SU-DHL-6 (cell line): ENCODE measurements around the gene DNAJC12.

Source experiments
- H2AFZ ChIP-seq: fragments of 200-600 bp; sonication (generic); 2 replicates; pipeline ENCODE4 v1.6.1; 2014; ENCODE audit warnings: low read depth, mild to moderate bottlenecking, moderate library complexity, mixed read lengths, antibody characterized with exemption, low read length; ENCODE audit not compliant: severe bottlenecking
- H3F3A ChIP-seq: fragments of 200-600 bp; shearing (Covaris generic); 2 replicates; pipeline ENCODE4 v1.6.0; 2016; ENCODE audit warnings: antibody characterized with exemption, mild to moderate bottlenecking; ENCODE audit not compliant: insufficient read depth
- H3K27ac ChIP-seq: fragments of 200-600 bp; sonication (generic); 2 replicates; pipeline ENCODE4 v1.5.1; 2016; ENCODE audit warnings: low read depth, mild to moderate bottlenecking, low read length, moderate library complexity, mixed read lengths
- H3K27me3 ChIP-seq: fragments of 200-600 bp; sonication (generic), shearing (Covaris generic); 2 replicates; pipeline ENCODE4 v1.6.0; 2014; ENCODE audit warnings: mild to moderate bottlenecking, low read length
- H3K36me3 ChIP-seq: fragments of 200-600 bp; sonication (generic); 2 replicates; pipeline ENCODE4 v1.6.1; 2014; ENCODE audit warnings: mild to moderate bottlenecking, low read length, mixed read lengths
- H3K4me2 ChIP-seq: fragments of 300-600, 200-600 bp; shearing (Covaris generic), sonication (generic); 2 replicates; pipeline ENCODE4 v1.6.0; 2014; ENCODE audit warnings: low read length, low read depth, mild to moderate bottlenecking; ENCODE audit not compliant: poor library complexity, severe bottlenecking
- H3K4me3 ChIP-seq: fragments of 200-600 bp; sonication (generic); 2 replicates; pipeline ENCODE4 v1.5.1; 2014; ENCODE audit warnings: antibody characterized with exemption, low read length, mild to moderate bottlenecking, mixed read lengths; ENCODE audit not compliant: insufficient read depth, poor library complexity, severe bottlenecking
- H3K79me2 ChIP-seq: fragments of 200-600 bp; sonication (generic); 2 replicates; pipeline ENCODE4 v1.6.1; 2014; ENCODE audit warnings: mild to moderate bottlenecking, low read length, moderate library complexity; ENCODE audit not compliant: insufficient read depth
- H3K9ac ChIP-seq: fragments of 200-600 bp; sonication (generic); 2 replicates; pipeline ENCODE4 v1.7.0; 2014; ENCODE audit warnings: mild to moderate bottlenecking, low read length
- H3K9me2 ChIP-seq: fragments of 200-600 bp; sonication (generic); replicated peaks from 2 replicates; pipeline ENCODE4 v1.6.1; 2014; ENCODE audit warnings: low read length; ENCODE audit not compliant: insufficient read depth
- H3K9me3 ChIP-seq: fragments of 200-600 bp; sonication (generic); 2 replicates; pipeline ENCODE4 v1.6.1; 2014; ENCODE audit warnings: low read length, mixed read lengths; ENCODE audit not compliant: insufficient read depth
- H4K20me1 ChIP-seq: fragments of 200-600 bp; sonication (generic); 2 replicates; pipeline ENCODE4 v1.6.1; 2014; ENCODE audit warnings: low read depth, mild to moderate bottlenecking, antibody characterized with exemption, low read length, moderate library complexity, mixed read lengths
- CTCF ChIP-seq: fragments of 200-600 bp; sonication (generic); IDR thresholded peaks from one replicate; pipeline ENCODE4 v1.5.1; 2017; ENCODE audit warnings: antibody characterized with exemption, mild to moderate bottlenecking, low read length, moderate library complexity; ENCODE audit not compliant: insufficient read depth, poor library complexity, severe bottlenecking
- EZH2phosphoT487 ChIP-seq: fragments of 200-600 bp; sonication (generic), shearing (Covaris generic); conservative IDR thresholded peaks from 2 replicates; pipeline ENCODE4 v1.6.1; 2018; ENCODE audit warnings: mild to moderate bottlenecking, antibody characterized with exemption, low read length, moderate library complexity, mixed read lengths

Gene DNAJC12

GRCh38 chr10:67784474-67784873, 53.5 kb downstream of the DNAJC12 start:
- peak overlapping the region; percentile 32 for H2AFZ ChIP-seq
- no peak for TF ChIP-seq CTCF
- H3K9ac ChIP-seq, result no peak overlapping the region
- H4K20me1 ChIP-seq, result no peaks in the 10 kb centered on the region
- no peak overlapping the region for H3K4me3 ChIP-seq
- no peak overlapping the region for H3K27ac ChIP-seq
- H3K79me2 ChIP-seq, result no peaks in the 10 kb centered on the region
- H3K36me3 ChIP-seq, result no peaks in the 10 kb centered on the region
- no peaks in the 10 kb centered on the region for H3K27me3 ChIP-seq
- H3K4me2 ChIP-seq, result no peak overlapping the region
- H3K9me2 ChIP-seq, result no peaks in the 10 kb centered on the region
- H3F3A ChIP-seq, result peaks cover 16% of the 10 kb centered on the region
- no peaks in the 10 kb centered on the region for H3K9me3 ChIP-seq

GRCh38 chr10:67783606-67784294, 54.2 kb downstream of the DNAJC12 start:
- TF ChIP-seq CTCF (no peak), EZH2phosphoT487 (no peak)
- Histone ChIP-seq H3K4me2 (peak overlapping the region; percentile 29), H2AFZ (peak overlapping the region; percentile 32), H3K79me2 (no peaks in the 10 kb centered on the region), H3K4me3 (no peak overlapping the region), H3K9me2 (no peaks in the 10 kb centered on the region), H3K9ac (peak overlapping the region; percentile 20; the same call in 1 of the 2 replicates), H3K27ac (no peak overlapping the region), H3F3A (peaks cover 16% of the 10 kb centered on the region), H3K27me3 (no peaks in the 10 kb centered on the region), H3K9me3 (no peaks in the 10 kb centered on the region), H4K20me1 (no peaks in the 10 kb centered on the region), H3K36me3 (no peaks in the 10 kb centered on the region)

GRCh38 chr10:67782530-67782929, 55.5 kb downstream of the DNAJC12 start:
- Histone ChIP-seq H3K36me3 (no peaks in the 10 kb centered on the region), H3K27me3 (no peaks in the 10 kb centered on the region), H3F3A (peaks cover 16% of the 10 kb centered on the region), H3K9me2 (no peaks in the 10 kb centered on the region), H4K20me1 (no peaks in the 10 kb centered on the region), H2AFZ (no peak overlapping the region), H3K79me2 (no peaks in the 10 kb centered on the region), H3K27ac (no peak overlapping the region), H3K9me3 (no peaks in the 10 kb centered on the region), H3K9ac (no peak overlapping the region), H3K4me3 (no peak overlapping the region), H3K4me2 (no peak overlapping the region)
- no peak for TF ChIP-seq EZH2phosphoT487
- TF ChIP-seq CTCF, result no peak
